Measurements from ENCODE around the gene CCNT2. TPM values are rescaled to one million over a fixed set of nuclear protein-coding genes. Genes with fewer than 3 reads are reported as not detected.

CCNT2 gene
- total RNA-seq, 1 experiment from 2014 or later: 18.9 TPM

- H2AFZ ChIP-seq (ENCODE audit: low read length): no peak overlapping the region
- TF ChIP-seq EZH2 (IDR thresholded peaks at IDR 0.05; ENCODE audit: low read length, unreplicated experiment): no peak
- no peak for TF ChIP-seq EZH2phosphoT487 (IDR thresholded peaks at IDR 0.05; ENCODE audit: borderline replicate concordance, low read length)
- no peak for TF ChIP-seq CTCF (conservative IDR thresholded peaks at IDR 0.05; ENCODE audit: low read depth, low read length)
- ChIA-PET CTCF (no interaction called here), POLR2A (ENCODE audit: unreplicated experiment) (no interaction called here)
- no peaks in the 10 kb centered on the region for H3K36me3 ChIP-seq (ENCODE audit: low read depth, low read length)
- BruUV-seq (replicated peaks): no TSS peak
- DNase-seq (no peak), ATAC-seq (no peak)
- H3K4me1 ChIP-seq (ENCODE audit: insufficient read depth, low read length): peaks cover 13% of the 10 kb centered on the region; the same call in 1 of the 2 replicates
- intact Hi-C loops (cut with micrococcal nuclease): no loop called here
- H3K27ac ChIP-seq (ENCODE audit: low read length): no peak overlapping the region
- no peaks in the 10 kb centered on the region for H3K27me3 ChIP-seq (ENCODE audit: low read length)
- no peak overlapping the region for H3K4me3 ChIP-seq (ENCODE audit: low read length)
- no peak overlapping the region for H3K9ac ChIP-seq (ENCODE audit: low read length)
- H3K4me2 ChIP-seq (ENCODE audit: low read length): no peak overlapping the region
- H3K9me2 ChIP-seq (replicated peaks; ENCODE audit: low read length): no peaks in the 10 kb centered on the region
- no peaks in the 10 kb centered on the region for H4K20me1 ChIP-seq (ENCODE audit: low read length)
- no peaks in the 10 kb centered on the region for H3F3A ChIP-seq (ENCODE audit: low read length, unreplicated experiment)
- H3K79me2 ChIP-seq (ENCODE audit: low read length): no peaks in the 10 kb centered on the region
- no peaks in the 10 kb centered on the region for H3K9me3 ChIP-seq (ENCODE audit: low read length)
Measured at GRCh38 chr2:134873152-134873551, 45.5 kb upstream of the CCNT2 start.

GRCh38 chr2:134875309-134875708 lies 43.3 kb upstream of the CCNT2 start:
- Histone ChIP-seq H3K4me3 (ENCODE audit: low read length) (no peak overlapping the region), H3K36me3 (ENCODE audit: low read depth, low read length) (no peaks in the 10 kb centered on the region), H3F3A (ENCODE audit: low read length, unreplicated experiment) (no peaks in the 10 kb centered on the region), H3K9ac (ENCODE audit: low read length) (no peak overlapping the region), H3K9me3 (ENCODE audit: low read length) (no peaks in the 10 kb centered on the region), H3K4me1 (ENCODE audit: insufficient read depth, low read length) (peaks cover 13% of the 10 kb centered on the region; the same call in 1 of the 2 replicates), H3K4me2 (ENCODE audit: low read length) (no peak overlapping the region), H2AFZ (ENCODE audit: low read length) (no peak overlapping the region), H3K27ac (ENCODE audit: low read length) (no peak overlapping the region), H3K27me3 (ENCODE audit: low read length) (no peaks in the 10 kb centered on the region), H3K9me2 (replicated peaks; ENCODE audit: low read length) (no peaks in the 10 kb centered on the region), H3K79me2 (ENCODE audit: low read length) (no peaks in the 10 kb centered on the region), H4K20me1 (ENCODE audit: low read length) (no peaks in the 10 kb centered on the region)
- BruUV-seq (replicated peaks): no TSS peak
- CTCF ChIA-PET: no interaction called here
- intact Hi-C loops (cut with micrococcal nuclease): no loop called here
- TF ChIP-seq CTCF (conservative IDR thresholded peaks at IDR 0.05; ENCODE audit: low read depth, low read length) (no peak), EZH2phosphoT487 (IDR thresholded peaks at IDR 0.05; ENCODE audit: borderline replicate concordance, low read length) (no peak), EZH2 (IDR thresholded peaks at IDR 0.05; ENCODE audit: low read length, unreplicated experiment) (no peak)
- DNase-seq (no peak), ATAC-seq (no peak)
- POLR2A ChIA-PET (ENCODE audit: unreplicated experiment): no interaction called here

GRCh38 chr2:134882773-134883172 lies 35.8 kb upstream of the CCNT2 start:
- Histone ChIP-seq H3K27me3 (ENCODE audit: low read length) (no peaks in the 10 kb centered on the region), H3K9me2 (replicated peaks; ENCODE audit: low read length) (no peaks in the 10 kb centered on the region), H3K36me3 (ENCODE audit: low read depth, low read length) (no peaks in the 10 kb centered on the region), H3K4me3 (ENCODE audit: low read length) (no peak overlapping the region), H3K4me1 (ENCODE audit: insufficient read depth, low read length) (no peaks in the 10 kb centered on the region), H2AFZ (ENCODE audit: low read length) (no peak overlapping the region), H3K9me3 (ENCODE audit: low read length) (no peaks in the 10 kb centered on the region), H4K20me1 (ENCODE audit: low read length) (no peaks in the 10 kb centered on the region), H3K27ac (ENCODE audit: low read length) (no peak overlapping the region), H3K79me2 (ENCODE audit: low read length) (no peaks in the 10 kb centered on the region), H3K4me2 (ENCODE audit: low read length) (no peak overlapping the region), H3K9ac (ENCODE audit: low read length) (no peak overlapping the region), H3F3A (ENCODE audit: low read length, unreplicated experiment) (no peaks in the 10 kb centered on the region)
- POLR2A ChIA-PET (ENCODE audit: unreplicated experiment): no interaction called here
- BruUV-seq (replicated peaks): no TSS peak
- intact Hi-C loops (cut with micrococcal nuclease): no loop called here
- DNase-seq (no peak), ATAC-seq (no peak)
- TF ChIP-seq EZH2phosphoT487 (IDR thresholded peaks at IDR 0.05; ENCODE audit: borderline replicate concordance, low read length) (no peak), EZH2 (IDR thresholded peaks at IDR 0.05; ENCODE audit: low read length, unreplicated experiment) (no peak), CTCF (conservative IDR thresholded peaks at IDR 0.05; ENCODE audit: low read depth, low read length) (no peak)
- CTCF ChIA-PET: no interaction called here

Measured in PC-3 (cell line).